ENCODE measurements around the gene PRDX1. TPM values are rescaled to one million over a fixed set of nuclear protein-coding genes. Genes with fewer than 3 reads are reported as not detected.

Gene PRDX1
- total and polyA plus RNA-seq, 2 of the 8 experiments (the other 6 are each of a cell fraction or from before 2014, with no cell fraction given) = 1,165 to 1,418 TPM

- no peak for TF ChIP-seq FOSL1 (IDR thresholded peaks at IDR 0.05; ENCODE audit: insufficient read depth, low read depth, low read length)
- no peak for TF ChIP-seq SP1 (IDR thresholded peaks at IDR 0.05; ENCODE audit: low read depth, low read length)
- no peak for TF ChIP-seq RFX5 (IDR thresholded peaks at IDR 0.05; ENCODE audit: borderline replicate concordance, low read depth, low read length)
- TF ChIP-seq CEBPB (IDR thresholded peaks at IDR 0.05; ENCODE audit: low read depth, low read length) = no peak
- no peak for TF ChIP-seq TBP (IDR thresholded peaks at IDR 0.05; ENCODE audit: low read depth, low read length)
- TF ChIP-seq POU5F1 (IDR thresholded peaks at IDR 0.05; ENCODE audit: low read depth, low read length) = no peak
- no peak for TF ChIP-seq SUZ12 (IDR thresholded peaks at IDR 0.05; ENCODE audit: low read length)
- no peak for TF ChIP-seq E2F6 (IDR thresholded peaks at IDR 0.05)
- TF ChIP-seq EZH2 (IDR thresholded peaks at IDR 0.05; ENCODE audit: low read depth, low read length, severe bottlenecking) = no peak
- no peak for TF ChIP-seq ASH2L (IDR thresholded peaks at IDR 0.05; ENCODE audit: low read length)
- TF ChIP-seq HDAC2 (IDR thresholded peaks at IDR 0.05; ENCODE audit: borderline replicate concordance in 1 of 2, low read depth in 2 of 2, low read length in 2 of 2) = no peak
- TF ChIP-seq YY1 (IDR thresholded peaks at IDR 0.05; ENCODE audit: low read depth, low read length) = no peak
- TF ChIP-seq PHF8 (conservative IDR thresholded peaks at IDR 0.05; ENCODE audit: low read depth, low read length) = no peak
- TF ChIP-seq USF2 (IDR thresholded peaks at IDR 0.05; ENCODE audit: low read length) = no peak
- no peak for TF ChIP-seq SP2 (IDR thresholded peaks at IDR 0.05; ENCODE audit: low read length)
- TF ChIP-seq HDAC6 (IDR thresholded peaks at IDR 0.05; ENCODE audit: low read depth, low read length) = no peak
- TF ChIP-seq CTBP2 (IDR thresholded peaks at IDR 0.05; ENCODE audit: borderline replicate concordance, insufficient read depth, insufficient read length, low read length) = no peak
- no peak for TF ChIP-seq CHD1 (IDR thresholded peaks at IDR 0.05; ENCODE audit: low read depth, low read length)
Observed at GRCh38 chr1:45569962-45570581, 48.4 kb upstream of the PRDX1 start (continued).

All from H1 (cell line).